GM12865 (cell line): ENCODE data around the gene ASTN2.

Experiments used
- DNase-seq: peaks from one replicate; pipeline ENCODE4 v3.0.0; 2010; ENCODE audit warnings: low read depth
- H3K4me3 ChIP-seq: 2 replicates; pipeline ENCODE4 v1.5.1; 2011; ENCODE audit warnings: mild to moderate bottlenecking, low read depth, low read length, control low read depth
- TF ChIP-seq, protein P1 (sequence below): IDR thresholded peaks from 2 replicates; pipeline ENCODE4 v1.5.1; 2011; ENCODE audit warnings: low read length, control low read depth, low read depth, inconsistent platforms; ENCODE audit not compliant: insufficient read depth; ENCODE audit errors: missing control alignments

The ASTN2 gene

GRCh38 chr9:116394070-116394469 is 1020.8 kb downstream of the ASTN2 start:
- H3K4me3 ChIP-seq, result no peak overlapping the region
- TF ChIP-seq, protein P1, sequence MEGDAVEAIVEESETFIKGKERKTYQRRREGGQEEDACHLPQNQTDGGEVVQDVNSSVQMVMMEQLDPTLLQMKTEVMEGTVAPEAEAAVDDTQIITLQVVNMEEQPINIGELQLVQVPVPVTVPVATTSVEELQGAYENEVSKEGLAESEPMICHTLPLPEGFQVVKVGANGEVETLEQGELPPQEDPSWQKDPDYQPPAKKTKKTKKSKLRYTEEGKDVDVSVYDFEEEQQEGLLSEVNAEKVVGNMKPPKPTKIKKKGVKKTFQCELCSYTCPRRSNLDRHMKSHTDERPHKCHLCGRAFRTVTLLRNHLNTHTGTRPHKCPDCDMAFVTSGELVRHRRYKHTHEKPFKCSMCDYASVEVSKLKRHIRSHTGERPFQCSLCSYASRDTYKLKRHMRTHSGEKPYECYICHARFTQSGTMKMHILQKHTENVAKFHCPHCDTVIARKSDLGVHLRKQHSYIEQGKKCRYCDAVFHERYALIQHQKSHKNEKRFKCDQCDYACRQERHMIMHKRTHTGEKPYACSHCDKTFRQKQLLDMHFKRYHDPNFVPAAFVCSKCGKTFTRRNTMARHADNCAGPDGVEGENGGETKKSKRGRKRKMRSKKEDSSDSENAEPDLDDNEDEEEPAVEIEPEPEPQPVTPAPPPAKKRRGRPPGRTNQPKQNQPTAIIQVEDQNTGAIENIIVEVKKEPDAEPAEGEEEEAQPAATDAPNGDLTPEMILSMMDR, result no peak
- no peak for DNase-seq

GRCh38 chr9:116393198-116393597 is 1021.7 kb downstream of the ASTN2 start:
- no peak overlapping the region for H3K4me3 ChIP-seq
- TF ChIP-seq, protein P1, result no peak
- DNase-seq, result no peak

DNA sequence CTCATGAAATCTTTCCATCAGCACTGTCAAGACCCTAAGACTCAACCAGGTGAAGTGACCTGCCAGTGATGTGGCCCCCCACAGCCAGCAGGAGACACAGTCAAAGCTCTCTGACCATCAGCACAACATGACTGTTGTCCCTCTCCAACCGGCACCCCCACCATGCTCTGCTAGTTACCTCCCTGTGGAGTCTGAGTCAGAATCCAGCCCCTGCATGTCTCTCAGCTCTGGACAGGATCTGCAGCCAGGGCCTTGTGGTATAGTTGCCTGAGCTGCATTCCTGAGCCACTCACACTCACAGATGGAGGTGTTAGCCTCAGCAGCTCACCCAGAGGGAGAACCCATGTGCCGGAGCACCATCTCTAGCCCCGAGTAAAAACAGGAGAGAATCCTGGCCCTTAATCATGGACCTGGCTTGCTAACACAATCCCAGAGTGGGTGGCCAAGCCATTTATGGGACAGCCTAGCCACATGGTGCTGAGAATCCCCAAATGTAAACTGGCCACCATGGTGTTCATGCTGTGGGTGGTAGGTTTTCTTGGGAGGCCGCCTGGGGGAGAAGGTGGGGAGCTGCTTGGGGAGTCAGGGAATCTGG is 1023.5 kb downstream of the ASTN2 start:
- DNase-seq, result no peak
- H3K4me3 ChIP-seq, result no peak overlapping the region
- TF ChIP-seq, protein P1, result no peak

DNA sequence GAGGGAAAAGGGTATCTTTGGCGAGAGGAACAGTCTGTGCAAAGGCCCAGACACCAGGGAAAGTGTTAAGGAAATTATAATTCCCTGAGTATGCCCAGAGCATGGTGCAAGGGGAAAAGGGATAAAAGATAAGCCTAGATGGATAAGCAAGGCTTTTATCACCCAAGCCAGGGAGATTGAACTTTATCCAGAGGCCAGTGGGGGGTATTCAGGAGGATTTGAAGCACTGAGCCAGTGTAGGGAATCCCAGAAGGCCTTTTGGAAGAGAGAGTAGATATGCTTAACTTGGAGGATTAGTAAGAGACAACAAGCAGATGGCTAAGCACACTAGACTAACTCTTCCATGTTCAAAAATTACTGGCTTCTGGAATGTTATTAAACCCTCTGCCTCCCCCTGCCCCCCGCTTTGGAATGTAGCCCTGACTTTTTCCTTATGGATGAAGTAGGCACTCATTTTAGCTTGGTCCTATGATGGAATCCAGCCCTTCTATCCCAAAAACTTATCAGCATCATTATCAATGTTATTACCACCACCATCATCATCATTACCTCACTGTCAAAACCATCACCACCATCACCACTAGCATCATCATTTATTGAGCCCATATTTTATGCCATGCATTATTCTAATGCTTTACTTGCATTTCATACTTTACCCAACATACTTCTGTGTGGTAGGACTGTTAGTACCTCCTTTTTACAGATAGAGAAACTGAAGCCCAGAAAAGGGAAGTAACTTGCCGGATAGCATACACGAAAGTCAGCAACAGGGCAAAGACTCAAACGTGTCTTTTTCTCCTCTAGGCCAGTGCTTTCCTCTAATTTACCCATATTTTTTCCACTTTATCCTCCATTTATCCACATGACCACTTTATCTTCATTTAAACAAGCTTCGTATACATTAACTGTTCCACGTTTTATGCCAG is 1024.3 kb downstream of the ASTN2 start:
- peak; percentile 44 for DNase-seq
- TF ChIP-seq, protein P1, result no peak
- H3K4me3 ChIP-seq, result no peak overlapping the region

DNA sequence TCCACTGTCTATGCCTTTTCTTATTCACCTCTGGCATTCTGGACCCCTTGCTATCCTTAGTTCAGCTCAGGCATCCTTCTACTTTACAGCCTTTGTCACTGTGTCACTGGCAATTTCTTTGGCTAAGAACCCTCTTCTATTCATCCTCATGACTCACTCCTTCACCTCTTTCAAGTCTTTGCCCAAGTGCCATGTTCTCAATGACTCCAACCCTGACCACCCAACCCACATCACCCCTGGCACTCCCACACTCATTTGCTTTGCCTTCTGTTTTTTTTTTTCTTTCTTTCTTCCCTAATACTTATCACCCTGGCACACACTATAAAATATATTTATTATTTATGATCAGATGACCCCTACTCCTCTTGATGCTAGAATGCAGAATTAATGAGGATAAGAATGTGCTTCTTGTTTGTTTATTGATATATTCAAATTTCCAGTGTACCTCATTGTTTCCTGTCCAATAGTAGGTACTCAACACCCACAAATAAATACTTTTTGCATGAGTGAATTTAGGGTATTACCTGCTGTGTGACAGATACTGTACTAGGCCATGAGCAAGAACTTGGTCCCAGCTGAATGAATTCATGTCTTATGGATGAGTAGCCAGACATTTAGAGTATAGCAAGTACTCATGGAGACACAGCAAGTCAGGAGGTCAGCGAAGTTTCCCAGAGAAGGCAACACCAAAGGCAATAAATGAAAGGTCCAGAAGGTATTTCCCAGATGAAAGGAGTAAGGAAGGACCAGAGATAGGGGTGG is 1025.1 kb downstream of the ASTN2 start:
- TF ChIP-seq, protein P1, result no peak
- DNase-seq, result no peak
- no peak overlapping the region for H3K4me3 ChIP-seq

- DNase-seq, result peak; percentile 24
- H3K4me3 ChIP-seq, result no peak overlapping the region
- TF ChIP-seq, protein P1, result no peak
Observed at GRCh38 chr9:116387934-116388698, 1026.7 kb downstream of the ASTN2 start.
